ENCODE data around the gene CFAP61. TPM values are rescaled to one million over a fixed set of nuclear protein-coding genes. Genes with fewer than 3 reads are reported as not detected.

The CFAP61 gene
- polyA plus RNA-seq, 1 experiment, result not detected

DNA sequence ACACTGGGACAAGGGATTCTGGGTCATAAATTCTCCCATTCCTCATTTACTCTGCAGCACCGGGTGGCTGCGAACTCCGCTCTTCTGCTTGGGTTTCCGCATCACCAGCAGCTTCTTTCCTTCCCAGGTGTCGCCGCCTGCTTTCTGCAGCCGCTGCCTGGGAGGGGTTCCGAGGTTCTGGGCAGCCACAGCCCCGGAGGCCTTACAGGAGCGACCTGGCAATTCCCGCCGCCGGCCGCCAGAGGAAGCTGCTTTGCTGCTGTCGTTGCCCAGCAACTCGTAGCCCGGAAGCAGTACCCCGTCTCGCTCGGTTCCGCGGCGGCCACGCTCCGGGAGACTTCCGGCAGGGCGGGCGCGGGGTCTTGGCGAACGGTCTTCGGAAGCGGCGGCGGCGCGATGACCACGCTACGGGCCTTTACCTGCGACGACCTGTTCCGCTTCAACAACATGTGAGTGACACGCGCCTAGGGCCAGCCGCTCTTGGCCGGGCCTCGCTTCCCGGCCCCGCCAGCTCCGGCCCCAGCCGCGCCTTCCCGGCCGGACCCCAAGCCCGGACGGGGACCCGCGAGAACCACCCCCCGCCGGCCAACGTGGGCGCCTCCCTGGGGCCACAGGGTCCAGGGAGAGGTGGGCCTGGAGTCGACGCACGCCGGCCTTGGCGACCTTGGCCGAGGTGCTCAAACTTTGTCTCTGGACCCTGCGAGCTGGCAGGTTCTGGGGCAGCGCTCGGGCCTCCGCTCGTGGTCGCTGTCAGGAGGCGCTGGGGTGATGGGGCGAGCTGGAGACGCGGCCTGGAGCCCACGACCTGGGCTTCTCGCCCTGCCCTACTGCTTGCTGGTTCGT lies 35.1 kb upstream of the CFAP61 start, which contains the start of gene NAA20:
TSS of gene NAA20 (plus strand) at position 362 of the 843 bp plus-strand sequence. CDS start at position 397, 35 bp downstream.
- CTCF ChIA-PET, result interaction anchor here (0.5 to 1.7 kb wide), 14 partner anchors 10 to 915 kb away, joined by 3 to 8 read pairs (median 4); partner anchors contain the start of genes CFAP61 and CRNKL1

DNA sequence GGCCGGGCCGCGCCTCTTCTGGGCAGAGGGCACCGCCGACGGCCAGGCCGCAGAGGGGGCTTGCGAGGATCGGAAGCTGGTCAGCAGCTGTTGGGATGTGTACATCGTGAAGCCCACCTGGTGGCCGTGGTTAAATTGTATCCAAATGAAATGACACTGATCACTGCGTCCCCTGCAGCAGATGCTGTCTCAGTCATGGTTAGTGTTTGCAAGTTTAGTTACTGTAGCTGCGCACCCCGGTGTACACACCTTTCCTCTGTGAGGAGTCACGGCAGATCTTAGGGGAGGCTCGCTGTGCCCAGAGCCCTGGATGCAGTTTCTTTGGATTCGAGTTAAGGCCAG lies 34.5 kb upstream of the CFAP61 start:
- no peak for DNase-seq (ENCODE audit: low read depth)
- POLR2A ChIA-PET, result no interaction called here
- Histone ChIP-seq H3K27me3 (ENCODE audit: control insufficient read depth, insufficient read depth, low read length) (no peaks in the 10 kb centered on the region), H3K36me3 (ENCODE audit: control insufficient read depth, insufficient read depth, low read length) (no peaks in the 10 kb centered on the region; the same call in 1 of the 2 replicates), H3K4me3 (ENCODE audit: low read depth, low read length) (peak overlapping the region; percentile 93)
- CTCF ChIA-PET, result interaction anchor here (0.6 to 1.6 kb wide), 6 partner anchors 12 to 915 kb away, joined by 3 to 6 read pairs (median 5); partner anchors contain the start of genes CFAP61 and CRNKL1
- TF ChIP-seq, protein P1, sequence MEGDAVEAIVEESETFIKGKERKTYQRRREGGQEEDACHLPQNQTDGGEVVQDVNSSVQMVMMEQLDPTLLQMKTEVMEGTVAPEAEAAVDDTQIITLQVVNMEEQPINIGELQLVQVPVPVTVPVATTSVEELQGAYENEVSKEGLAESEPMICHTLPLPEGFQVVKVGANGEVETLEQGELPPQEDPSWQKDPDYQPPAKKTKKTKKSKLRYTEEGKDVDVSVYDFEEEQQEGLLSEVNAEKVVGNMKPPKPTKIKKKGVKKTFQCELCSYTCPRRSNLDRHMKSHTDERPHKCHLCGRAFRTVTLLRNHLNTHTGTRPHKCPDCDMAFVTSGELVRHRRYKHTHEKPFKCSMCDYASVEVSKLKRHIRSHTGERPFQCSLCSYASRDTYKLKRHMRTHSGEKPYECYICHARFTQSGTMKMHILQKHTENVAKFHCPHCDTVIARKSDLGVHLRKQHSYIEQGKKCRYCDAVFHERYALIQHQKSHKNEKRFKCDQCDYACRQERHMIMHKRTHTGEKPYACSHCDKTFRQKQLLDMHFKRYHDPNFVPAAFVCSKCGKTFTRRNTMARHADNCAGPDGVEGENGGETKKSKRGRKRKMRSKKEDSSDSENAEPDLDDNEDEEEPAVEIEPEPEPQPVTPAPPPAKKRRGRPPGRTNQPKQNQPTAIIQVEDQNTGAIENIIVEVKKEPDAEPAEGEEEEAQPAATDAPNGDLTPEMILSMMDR (IDR thresholded peaks at IDR 0.05; ENCODE audit: insufficient read depth, low read depth, low read length), result 0 out of 2 replicates have a peak, but pooled peaks have one; percentile 1

More for the DNA sequence above, 35.1 kb upstream of the CFAP61 start, which contains the start of gene NAA20:
- Histone ChIP-seq H3K36me3 (ENCODE audit: control insufficient read depth, insufficient read depth, low read length) (no peaks in the 10 kb centered on the region), H3K4me3 (ENCODE audit: low read depth, low read length) (peak within 1 kb of the TSS; percentile 93), H3K27me3 (ENCODE audit: control insufficient read depth, insufficient read depth, low read length) (no peaks in the 10 kb centered on the region)
- DNase-seq (ENCODE audit: low read depth), result peak; percentile 45
- POLR2A ChIA-PET, result interaction anchor here (0.6 to 1.0 kb wide), 2 partner anchors 20 to 40 kb away, joined by 3 to 4 read pairs; no protein-coding TSS in a partner anchor
- TF ChIP-seq, protein P1 (IDR thresholded peaks at IDR 0.05; ENCODE audit: insufficient read depth, low read depth, low read length), result peak; percentile 93

DNA sequence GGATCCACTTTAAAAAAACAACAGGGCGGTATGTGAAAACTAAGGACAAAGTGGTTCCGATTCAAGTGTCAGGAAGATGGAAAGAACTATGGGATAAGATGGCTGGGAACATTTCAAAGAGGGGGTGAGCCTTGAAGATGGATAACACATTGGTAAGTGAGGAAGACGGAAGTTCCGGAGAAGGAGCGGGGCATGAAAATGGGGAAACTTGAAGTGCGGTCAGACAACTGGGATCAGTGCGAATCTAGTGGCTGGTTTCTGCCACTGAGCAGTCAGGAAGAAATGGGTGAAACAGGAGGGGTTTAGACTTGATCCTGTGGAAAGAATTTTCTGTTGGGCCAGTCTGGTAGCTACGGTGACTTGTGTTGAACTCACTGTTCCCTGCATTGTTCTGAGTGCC lies 34.0 kb upstream of the CFAP61 start:
- Histone ChIP-seq H3K36me3 (ENCODE audit: control insufficient read depth, insufficient read depth, low read length) (no peaks in the 10 kb centered on the region; the same call in 1 of the 2 replicates), H3K27me3 (ENCODE audit: control insufficient read depth, insufficient read depth, low read length) (no peaks in the 10 kb centered on the region), H3K4me3 (ENCODE audit: low read depth, low read length) (peak overlapping the region; percentile 93)
- TF ChIP-seq, protein P1 (IDR thresholded peaks at IDR 0.05; ENCODE audit: insufficient read depth, low read depth, low read length), result no peak
- no peak for DNase-seq (ENCODE audit: low read depth)
- ChIA-PET POLR2A (no interaction called here), CTCF (interaction anchor here (0.6 kb wide), 1 partner anchor 914 kb away, joined by 6 read pairs; no protein-coding TSS in a partner anchor)

GRCh38 chr20:20019123-20019522 lies 33.2 kb upstream of the CFAP61 start:
- CTCF ChIA-PET, result no interaction called here
- TF ChIP-seq, protein P1 (IDR thresholded peaks at IDR 0.05; ENCODE audit: insufficient read depth, low read depth, low read length), result no peak
- POLR2A ChIA-PET, result no interaction called here
- DNase-seq (ENCODE audit: low read depth), result no peak
- H3K36me3 ChIP-seq (ENCODE audit: control insufficient read depth, insufficient read depth, low read length), result no peaks in the 10 kb centered on the region; the same call in 1 of the 2 replicates
- no peaks in the 10 kb centered on the region for H3K27me3 ChIP-seq (ENCODE audit: control insufficient read depth, insufficient read depth, low read length)
- no peak overlapping the region for H3K4me3 ChIP-seq (ENCODE audit: low read depth, low read length)

GRCh38 chr20:20020908-20021307 lies 31.4 kb upstream of the CFAP61 start:
- TF ChIP-seq, protein P1 (IDR thresholded peaks at IDR 0.05; ENCODE audit: insufficient read depth, low read depth, low read length), result no peak
- ChIA-PET CTCF (interaction anchor here (0.7 kb wide), 1 partner anchor 56 kb away, joined by 3 read pairs; no protein-coding TSS in a partner anchor), POLR2A (no interaction called here)
- no peak for DNase-seq (ENCODE audit: low read depth)
- H3K36me3 ChIP-seq (ENCODE audit: control insufficient read depth, insufficient read depth, low read length), result no peaks in the 10 kb centered on the region; the same call in 1 of the 2 replicates
- H3K27me3 ChIP-seq (ENCODE audit: control insufficient read depth, insufficient read depth, low read length), result no peaks in the 10 kb centered on the region
- H3K4me3 ChIP-seq (ENCODE audit: low read depth, low read length), result no peak overlapping the region

Measured in BJ (cell line).